Raji (cell line): ENCODE measurements around the gene RAD9A.

Source experiments
- POLR2A ChIP-seq: IDR thresholded peaks from 2 replicates; pipeline ENCODE4 v1.6.1; 2011; ENCODE audit warnings: low read depth, low read length, control low read depth; ENCODE audit not compliant: insufficient read depth

The RAD9A gene

DNA sequence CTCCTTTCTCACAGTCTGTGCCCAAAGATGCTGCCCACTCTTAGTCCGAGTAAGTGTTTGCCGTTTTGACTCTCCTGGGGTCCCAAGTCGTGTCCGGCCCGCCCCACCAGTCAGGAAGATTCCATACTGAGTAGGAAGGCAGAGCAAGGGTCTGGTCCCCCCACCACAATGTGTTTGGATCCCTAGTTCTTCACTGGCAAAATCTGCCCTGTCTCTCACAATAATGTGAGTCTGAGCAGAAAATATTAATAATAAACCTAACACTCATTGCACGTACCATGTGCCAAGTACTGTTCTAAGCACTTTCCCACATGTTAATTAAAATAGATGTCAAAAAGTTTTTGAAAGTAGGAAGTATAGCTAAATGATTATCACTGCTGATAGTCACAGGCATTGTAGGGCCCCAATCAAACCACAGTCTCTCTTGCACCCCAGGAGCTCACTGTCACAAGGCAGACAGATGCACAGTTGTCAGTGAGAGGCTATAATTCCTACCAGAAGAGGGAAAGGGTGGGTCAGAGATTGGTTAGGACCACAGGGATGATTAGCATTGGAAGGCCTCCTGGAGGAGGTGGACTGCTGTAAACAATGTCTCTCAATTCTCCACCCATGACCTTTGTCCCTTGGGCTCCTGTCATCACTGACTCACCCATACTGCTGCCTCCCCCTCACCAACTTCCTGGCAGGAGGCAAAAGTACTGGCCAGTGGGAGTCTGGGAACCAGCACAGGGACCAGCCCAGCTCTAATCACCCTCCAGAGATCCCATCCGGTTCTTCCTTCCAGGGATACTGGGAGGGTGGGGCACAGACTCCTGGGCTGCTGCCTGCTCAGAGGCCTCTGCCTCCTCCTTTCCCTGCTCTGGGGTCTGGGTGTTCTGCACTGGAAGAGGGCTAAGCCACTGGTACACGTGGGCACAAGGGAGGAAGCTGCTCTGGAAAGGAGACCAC is 37.4 kb upstream of the RAD9A start:
- TF ChIP-seq POLR2A = no peak; the same call in 1 of the 2 replicates

DNA sequence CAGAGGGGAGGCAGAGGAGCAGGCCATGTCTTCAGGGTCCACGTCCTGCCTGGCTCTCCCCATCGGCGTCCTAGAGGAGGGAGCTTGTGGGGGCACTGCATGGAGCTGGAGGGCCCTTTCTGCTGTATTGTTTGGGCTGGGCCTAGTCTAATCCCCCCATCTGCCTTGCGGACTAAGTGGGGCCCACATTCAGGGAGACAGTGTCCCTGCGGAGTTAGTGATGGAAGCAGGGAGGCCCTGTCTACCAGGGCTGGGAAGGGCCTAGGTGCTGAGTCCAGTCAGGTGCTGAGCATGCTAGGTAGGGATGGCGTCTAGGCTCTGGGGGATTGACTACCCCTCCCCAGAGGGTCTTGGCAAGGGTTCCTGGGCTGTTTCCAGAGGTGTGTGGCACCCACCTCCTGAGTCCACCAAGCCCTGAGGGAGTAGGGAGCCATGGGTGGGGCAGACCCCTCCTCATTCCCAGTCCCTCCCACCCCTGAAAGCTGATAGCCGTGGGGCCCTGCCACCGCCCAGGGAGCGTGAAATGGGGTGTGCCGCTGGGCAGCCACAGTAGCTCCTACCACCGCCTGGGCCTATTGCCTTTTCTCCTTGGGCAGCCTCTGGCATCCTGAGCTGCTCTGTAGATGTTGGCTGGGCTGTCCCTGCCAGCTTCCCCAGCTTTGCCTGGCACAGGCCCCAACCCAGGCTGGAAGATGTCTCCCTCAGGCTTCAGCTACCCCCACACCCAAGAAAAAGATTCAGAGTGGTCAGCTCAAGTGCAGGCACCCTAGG is 36.6 kb upstream of the RAD9A start:
- no peak for TF ChIP-seq POLR2A

DNA sequence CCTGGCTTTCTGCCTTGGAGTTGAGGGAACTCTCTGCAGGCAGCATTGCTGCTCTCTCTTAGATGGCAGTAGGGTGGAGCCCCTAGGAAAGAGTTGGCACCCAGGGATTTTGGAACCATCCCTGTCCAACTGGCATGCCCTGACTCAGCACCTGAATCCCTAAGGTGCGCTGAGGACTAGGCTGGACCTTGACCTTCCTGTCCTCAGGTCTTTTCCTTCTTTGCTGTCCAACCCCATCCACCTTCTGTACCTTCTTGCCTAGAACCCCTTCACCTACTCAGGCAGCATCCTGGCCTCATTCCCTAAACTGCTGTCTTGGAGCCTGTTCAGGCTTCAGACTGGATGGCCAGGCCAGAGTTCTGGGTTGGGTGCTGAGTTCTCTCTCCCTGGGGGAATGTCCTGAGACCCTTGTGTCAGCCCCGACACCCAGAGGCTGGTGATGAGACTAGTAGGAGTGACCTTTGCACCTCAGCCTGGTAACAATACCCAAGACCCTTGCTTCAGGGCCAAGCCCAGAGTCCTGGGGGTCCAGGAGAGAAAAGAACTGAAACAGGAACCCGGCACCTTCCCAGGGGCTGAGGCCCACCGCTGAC is 35.9 kb upstream of the RAD9A start:
- peak; percentile 23; the same call in 1 of the 2 replicates for TF ChIP-seq POLR2A

DNA sequence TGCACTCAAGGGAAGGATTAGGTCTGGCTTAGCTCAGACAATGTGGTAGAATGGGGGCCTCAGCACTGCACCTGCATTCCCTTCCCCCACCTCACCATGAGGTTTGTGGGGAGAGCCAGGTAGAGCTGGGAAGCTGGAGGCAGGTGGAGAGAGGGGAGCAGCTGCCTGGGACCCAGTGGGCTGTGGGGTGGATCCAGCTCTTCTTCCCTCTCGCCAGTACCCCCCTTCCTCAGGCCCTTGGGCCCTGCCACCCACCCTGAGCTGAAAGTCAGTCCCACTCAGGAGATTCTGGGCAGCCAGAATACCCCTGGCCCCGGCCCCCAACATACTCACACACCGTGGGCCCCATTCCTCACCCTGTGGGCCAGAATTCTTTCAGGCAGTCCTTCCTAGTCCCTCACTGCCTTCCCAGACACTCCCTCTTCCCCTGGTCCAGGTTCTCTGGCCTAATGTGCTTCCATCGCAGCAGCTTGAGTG is 35.4 kb upstream of the RAD9A start:
- TF ChIP-seq POLR2A = no peak

DNA sequence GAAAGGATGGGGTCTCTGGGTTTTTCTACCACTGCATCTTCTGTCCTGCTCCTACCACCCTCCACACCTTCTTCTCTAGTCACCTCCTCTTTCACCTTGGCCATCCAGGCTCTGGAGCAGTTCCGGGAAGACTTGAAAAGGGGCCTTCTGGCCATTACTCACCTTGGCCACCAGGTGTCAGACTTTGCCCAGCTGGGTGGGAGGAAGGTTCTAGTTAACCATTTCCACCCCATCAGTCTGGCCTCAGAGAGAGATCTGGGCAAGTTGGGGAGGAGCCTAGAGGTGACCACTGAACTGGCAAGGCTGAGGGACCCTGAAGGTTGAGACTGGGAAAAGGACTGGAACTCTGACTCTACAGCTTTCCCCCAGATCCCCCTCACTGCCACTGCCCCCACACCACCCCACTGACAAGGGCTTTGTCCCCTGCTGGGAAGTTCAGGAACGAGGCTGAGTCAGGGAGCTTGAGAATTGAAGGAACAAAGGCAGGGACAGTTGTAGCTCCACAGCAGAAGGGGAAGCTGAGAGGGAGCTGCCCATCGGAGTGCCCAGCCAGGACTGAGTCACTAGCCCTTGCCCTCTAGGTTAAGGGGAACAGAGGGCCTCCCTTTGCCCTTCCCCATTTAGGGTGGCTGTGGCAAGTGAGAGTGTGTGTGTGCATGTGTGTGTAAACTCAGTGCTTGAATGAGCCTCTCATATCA is 34.8 kb upstream of the RAD9A start:
- peak; percentile 23; the same call in 1 of the 2 replicates for TF ChIP-seq POLR2A

DNA sequence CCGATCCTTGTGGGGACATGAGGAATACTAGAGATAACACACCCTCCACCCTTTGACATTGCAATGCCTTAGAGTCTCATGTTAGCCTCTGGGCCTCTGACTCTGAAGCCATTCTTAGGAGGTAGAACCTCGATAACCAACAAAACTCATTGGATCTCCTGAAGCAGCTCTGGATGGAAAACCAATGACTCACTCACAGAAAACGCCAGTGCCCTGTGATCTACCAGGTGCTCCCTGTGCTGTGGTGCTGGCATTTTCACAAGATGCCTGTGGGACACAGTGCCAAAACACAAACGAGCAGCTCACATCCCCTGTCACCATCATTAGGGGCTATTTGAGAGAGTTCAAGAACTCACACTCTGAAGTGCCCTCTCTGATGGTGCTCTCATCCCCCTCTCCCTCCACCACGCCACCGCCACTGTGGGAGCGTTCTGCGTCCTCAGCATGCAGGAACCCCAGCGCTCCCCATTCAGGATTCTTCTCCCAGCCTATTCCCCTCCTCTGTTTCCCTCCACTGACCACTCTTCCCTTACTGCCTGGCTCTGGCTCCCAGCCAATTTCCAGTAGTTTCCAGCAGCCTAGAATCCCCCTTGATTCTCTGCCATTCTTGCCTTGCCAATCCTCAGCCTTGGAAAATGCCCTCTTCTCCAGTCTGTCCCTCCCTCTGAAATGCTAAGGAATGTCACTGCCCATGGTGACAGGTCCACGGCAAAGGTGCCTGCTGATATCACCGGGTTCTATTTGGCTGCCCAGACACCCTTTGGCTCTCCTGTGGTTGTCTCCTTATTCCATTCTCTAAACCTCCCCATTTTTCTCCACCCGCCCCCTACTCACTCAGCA is 33.7 kb upstream of the RAD9A start:
- TF ChIP-seq POLR2A = no peak

DNA sequence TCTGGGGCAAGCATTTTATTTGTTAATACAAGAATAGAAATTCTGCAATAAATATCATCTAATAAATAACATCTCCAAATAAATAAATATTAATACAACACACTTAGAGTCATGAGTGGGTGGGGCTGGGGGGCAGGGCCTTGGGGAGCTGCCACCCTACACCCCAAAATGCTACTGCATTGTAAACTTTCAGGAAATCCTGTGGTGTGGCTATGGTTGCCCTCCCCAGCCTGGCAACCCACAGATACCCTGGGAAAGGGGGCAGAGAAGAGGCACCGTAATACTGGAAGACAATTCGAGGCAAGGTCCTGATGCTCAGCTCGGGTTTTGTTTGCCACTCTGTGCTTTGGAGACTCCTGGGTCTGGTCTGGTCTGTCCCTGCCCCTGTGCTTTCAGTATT is 27.6 kb upstream of the RAD9A start:
- TF ChIP-seq POLR2A = no peak

DNA sequence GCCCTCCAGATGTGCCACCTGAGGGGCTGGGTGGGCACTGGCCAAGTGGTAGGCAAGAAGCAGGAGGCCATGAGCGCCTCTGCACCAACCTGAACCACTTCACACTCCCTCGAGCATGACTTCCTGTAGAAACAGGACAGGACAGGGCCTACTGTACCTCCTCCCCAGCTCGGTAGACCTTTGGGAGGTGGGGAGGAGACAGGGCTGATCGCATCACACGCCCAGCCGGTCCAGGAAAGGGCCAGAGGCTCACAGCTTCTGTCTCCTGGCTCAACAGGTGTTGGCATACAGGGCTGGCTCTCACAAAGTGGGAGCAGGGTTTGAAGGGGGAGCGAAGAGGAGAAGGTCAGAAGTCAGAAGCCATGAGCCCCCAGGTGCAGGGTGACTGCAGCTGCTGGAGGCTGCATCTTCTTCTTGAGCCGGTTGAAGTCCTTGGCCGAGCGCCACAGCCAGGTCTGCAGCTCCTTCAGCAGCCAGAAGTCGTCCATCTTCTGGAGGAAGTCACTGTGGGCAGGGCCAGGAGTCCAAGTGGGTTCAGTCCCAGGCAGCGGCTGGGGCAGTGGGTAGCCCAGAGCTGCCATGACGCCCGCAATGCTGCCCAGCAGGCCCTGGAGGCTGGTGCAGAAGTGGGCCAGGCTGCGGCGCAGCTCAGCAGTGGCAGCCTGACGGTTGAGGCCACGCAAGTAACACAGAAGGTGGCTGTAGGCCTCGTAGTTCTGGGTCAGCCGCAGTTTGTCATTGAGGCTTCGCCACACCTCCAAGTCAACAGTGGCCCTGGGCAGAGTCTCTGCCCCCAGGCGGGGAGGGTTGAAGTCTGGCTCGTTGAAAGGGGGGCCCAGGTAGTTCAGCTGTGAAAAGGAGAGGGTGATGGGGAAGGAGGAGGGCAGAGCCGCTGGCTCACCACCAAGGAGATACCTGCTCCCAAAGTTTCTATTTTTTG is 26.7 kb upstream of the RAD9A start:
- no peak for TF ChIP-seq POLR2A

DNA sequence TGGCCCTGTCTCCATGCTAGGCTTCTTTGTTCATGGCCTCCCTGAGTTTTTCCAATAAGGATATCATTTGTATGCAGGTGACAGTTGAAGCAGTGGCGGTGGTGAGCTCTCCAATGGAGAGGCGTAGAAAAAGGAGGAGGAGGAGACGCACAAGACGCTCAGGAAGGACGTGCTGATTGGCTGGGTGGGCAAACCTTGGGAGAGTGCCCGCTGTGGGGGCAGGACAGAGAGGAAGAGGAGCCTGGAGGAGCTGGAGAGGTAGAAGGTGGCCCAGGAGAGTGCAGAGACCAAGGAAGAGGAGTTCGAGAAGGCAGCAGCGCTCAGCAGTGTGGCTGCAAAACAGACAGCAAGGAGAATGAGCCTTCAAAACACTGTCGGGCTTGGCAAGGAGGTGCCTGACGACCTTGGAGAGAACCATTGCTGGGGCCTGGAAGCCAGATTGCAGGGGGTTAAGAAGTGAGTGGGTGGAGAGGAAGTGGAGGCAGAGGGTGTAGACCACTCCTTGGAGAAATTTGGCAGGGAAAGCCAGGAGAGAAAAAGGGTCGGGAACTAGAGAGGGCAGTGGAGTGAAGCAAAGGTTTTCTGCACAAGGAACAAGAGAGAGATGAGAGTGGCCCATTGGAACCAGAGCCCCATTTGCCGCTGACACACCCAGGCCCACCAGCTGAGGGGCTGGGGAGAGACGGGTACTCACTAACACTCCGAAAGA is 25.9 kb upstream of the RAD9A start:
- TF ChIP-seq POLR2A = no peak

DNA sequence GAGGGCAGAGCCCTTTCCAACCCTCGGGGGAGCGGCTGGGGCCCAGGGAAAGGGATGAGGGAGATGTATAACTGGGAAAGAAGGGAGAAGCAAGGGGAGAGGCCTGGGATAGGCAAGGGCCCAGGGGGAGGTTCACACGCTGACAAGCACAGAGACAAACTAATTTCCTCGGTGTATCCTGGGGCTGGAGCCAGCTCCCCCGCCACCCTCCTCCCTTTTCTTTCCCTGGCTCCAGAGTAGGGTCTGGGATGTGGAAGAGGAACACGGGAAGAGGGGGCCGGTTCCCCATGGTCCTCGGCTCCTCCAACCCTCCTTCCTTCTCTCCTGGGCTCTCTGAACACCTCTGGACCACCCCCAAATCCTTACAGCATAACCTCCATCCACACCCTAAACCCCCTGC is 25.2 kb upstream of the RAD9A start:
- TF ChIP-seq POLR2A = no peak

DNA sequence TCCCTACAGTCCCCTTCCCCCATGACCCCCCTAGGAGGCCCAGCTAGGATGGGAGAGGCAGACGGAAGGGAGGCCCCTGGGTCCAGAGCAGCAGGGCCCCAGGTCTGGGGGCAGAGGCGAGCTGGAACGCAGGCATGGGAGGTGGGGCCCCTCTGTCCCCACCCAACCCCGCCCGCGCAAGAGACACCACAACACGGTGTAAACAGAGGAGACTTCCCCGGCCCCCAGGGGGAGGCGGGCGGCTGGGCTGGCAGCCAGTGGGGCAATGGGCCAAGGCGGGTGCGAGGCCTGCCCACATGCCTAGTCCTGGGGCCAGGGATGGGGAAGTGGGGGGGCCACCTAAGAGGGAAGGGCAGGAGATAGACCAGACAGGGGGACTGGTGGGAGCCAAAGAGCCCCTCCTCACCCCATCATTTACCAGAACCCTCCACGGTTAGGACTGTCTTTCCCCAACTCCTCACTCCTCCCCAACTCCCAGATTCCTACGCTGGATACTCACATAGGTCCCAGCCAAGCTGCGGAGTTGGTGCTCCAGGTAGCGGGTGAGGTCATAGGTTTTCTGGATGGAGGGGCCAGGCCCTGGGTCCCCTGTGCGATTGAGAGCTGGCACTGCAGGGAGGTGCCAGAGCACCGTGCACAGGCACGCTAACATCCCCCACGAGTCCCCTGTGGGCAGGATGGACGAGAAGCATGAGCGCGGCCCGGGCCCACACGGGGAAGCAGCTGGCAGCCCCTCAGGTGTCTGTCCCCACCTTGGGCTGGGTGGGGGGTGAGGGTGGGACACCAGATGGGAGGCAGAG is 24.6 kb upstream of the RAD9A start:
- no peak for TF ChIP-seq POLR2A
